ENCODE measurements around the gene HIVEP3. TPM values are rescaled to one million over a fixed set of nuclear protein-coding genes. Genes with fewer than 3 reads are reported as not detected.
A peak's percentile ranks its signal among the peaks of the same experiment; 100 is the strongest.

The HIVEP3 gene
- total and polyA plus RNA-seq, 4 donors: 7.0 to 14.7 (median 8.8) TPM

GRCh38 chr1:41933106-41933505, 14.4 kb upstream of the HIVEP3 start:
- WGBS, 2 donors: 90 to 95% methylated on average over 1 of the region's 1 CpG
- H3K4me3 ChIP-seq: no peak overlapping the region
- no peaks in the 10 kb centered on the region for H3K36me3 ChIP-seq (ENCODE audit: control insufficient read depth in 4 of 4, insufficient read depth in 4 of 4, low read length in 4 of 4)
- H3K9me3 ChIP-seq (ENCODE audit: control insufficient read depth in 4 of 4, insufficient read depth in 3 of 4, low read length in 3 of 4): no peaks in the 10 kb centered on the region
- no peak for TF ChIP-seq CTCF (IDR thresholded peaks at IDR 0.05; ENCODE audit: control extremely low read depth, extremely low read depth)
- ATAC-seq (ENCODE audit: insufficient read depth, low FRiP score): no peak
- H3K4me1 ChIP-seq (ENCODE audit: control insufficient read depth in 5 of 5, insufficient read depth in 5 of 5, low read length in 5 of 5): no peaks in the 10 kb centered on the region
- H3K27ac ChIP-seq (ENCODE audit: low read depth in 1 of 2, low read length in 1 of 2): no peak overlapping the region
- no peak overlapping the region for H3K9ac ChIP-seq (ENCODE audit: insufficient read depth in 1 of 2, low read length in 2 of 2)
- H3K27me3 ChIP-seq (ENCODE audit: control insufficient read depth in 3 of 3, insufficient read depth in 3 of 3, low read length in 2 of 3): no peaks in the 10 kb centered on the region
- DNase-seq: no peak

GRCh38 chr1:41931578-41931977, 12.9 kb upstream of the HIVEP3 start:
- 89 to 93% methylated on average over 3 of the region's 3 CpGs for WGBS, 2 donors

GRCh38 chr1:41927118-41927517, 8.4 kb upstream of the HIVEP3 start:
- H3K4me3 ChIP-seq: no peak overlapping the region
- H3K27me3 ChIP-seq (ENCODE audit: control insufficient read depth in 3 of 3, insufficient read depth in 3 of 3, low read length in 2 of 3): no peaks in the 10 kb centered on the region
- TF ChIP-seq CTCF (IDR thresholded peaks at IDR 0.05; ENCODE audit: control extremely low read depth, extremely low read depth): no peak
- no peak overlapping the region for H3K9ac ChIP-seq (ENCODE audit: insufficient read depth in 1 of 2, low read length in 2 of 2)
- no peak for DNase-seq
- no peaks in the 10 kb centered on the region for H3K4me1 ChIP-seq (ENCODE audit: control insufficient read depth in 5 of 5, insufficient read depth in 5 of 5, low read length in 5 of 5)
- ATAC-seq (ENCODE audit: insufficient read depth, low FRiP score): no peak
- peaks cover 0 to 2% (median 0%) of the 10 kb centered on the region in 4 donors for H3K9me3 ChIP-seq (ENCODE audit: control insufficient read depth in 4 of 4, insufficient read depth in 3 of 4, low read length in 3 of 4)
- no peaks in the 10 kb centered on the region for H3K36me3 ChIP-seq (ENCODE audit: control insufficient read depth in 4 of 4, insufficient read depth in 4 of 4, low read length in 4 of 4)
- H3K27ac ChIP-seq (ENCODE audit: low read depth in 1 of 2, low read length in 1 of 2): no peak overlapping the region

More at GRCh38 chr1:41931578-41931977, 12.9 kb upstream of the HIVEP3 start:
- H3K9me3 ChIP-seq (ENCODE audit: control insufficient read depth in 4 of 4, insufficient read depth in 3 of 4, low read length in 3 of 4): no peaks in the 10 kb centered on the region
- no peaks in the 10 kb centered on the region for H3K4me1 ChIP-seq (ENCODE audit: control insufficient read depth in 5 of 5, insufficient read depth in 5 of 5, low read length in 5 of 5)
- H3K27me3 ChIP-seq (ENCODE audit: control insufficient read depth in 3 of 3, insufficient read depth in 3 of 3, low read length in 2 of 3): no peaks in the 10 kb centered on the region
- H3K9ac ChIP-seq (ENCODE audit: insufficient read depth in 1 of 2, low read length in 2 of 2): no peak overlapping the region
- DNase-seq (no peak), ATAC-seq (ENCODE audit: insufficient read depth, low FRiP score) (no peak)
- H3K36me3 ChIP-seq (ENCODE audit: control insufficient read depth in 4 of 4, insufficient read depth in 4 of 4, low read length in 4 of 4): no peaks in the 10 kb centered on the region
- no peak overlapping the region for H3K4me3 ChIP-seq
- TF ChIP-seq CTCF (IDR thresholded peaks at IDR 0.05; ENCODE audit: control extremely low read depth, extremely low read depth): no peak
- H3K27ac ChIP-seq (ENCODE audit: low read depth in 1 of 2, low read length in 1 of 2): no peak overlapping the region

GRCh38 chr1:41925712-41926111, 7.0 kb upstream of the HIVEP3 start:
- no peak for TF ChIP-seq CTCF (IDR thresholded peaks at IDR 0.05; ENCODE audit: control extremely low read depth, extremely low read depth)
- Histone ChIP-seq H3K4me3 (no peak overlapping the region), H3K27ac (ENCODE audit: low read depth in 1 of 2, low read length in 1 of 2) (no peak overlapping the region), H3K9me3 (ENCODE audit: control insufficient read depth in 4 of 4, insufficient read depth in 3 of 4, low read length in 3 of 4) (peaks cover 0 to 2% (median 0%) of the 10 kb centered on the region in 4 donors), H3K9ac (ENCODE audit: insufficient read depth in 1 of 2, low read length in 2 of 2) (no peak overlapping the region), H3K27me3 (ENCODE audit: control insufficient read depth in 3 of 3, insufficient read depth in 3 of 3, low read length in 2 of 3) (no peaks in the 10 kb centered on the region), H3K36me3 (ENCODE audit: control insufficient read depth in 4 of 4, insufficient read depth in 4 of 4, low read length in 4 of 4) (no peaks in the 10 kb centered on the region), H3K4me1 (ENCODE audit: control insufficient read depth in 5 of 5, insufficient read depth in 5 of 5, low read length in 5 of 5) (no peaks in the 10 kb centered on the region)
- ATAC-seq (ENCODE audit: insufficient read depth, low FRiP score) (no peak), DNase-seq (peak in 1 of 3 donors; percentile 35)
- 53 to 79% methylated on average over 1 of the region's 1 CpG for WGBS, 2 donors
